Uterus (tissue), 4 donors: ENCODE measurements around the gene MYO6. TPM values are rescaled to one million over a fixed set of nuclear protein-coding genes. Genes with fewer than 3 reads are reported as not detected.

Experiments
- DNase-seq, 2 donors: peaks; one replicate each; pipeline ENCODE4 v3.0.0-alpha.2; 2019 to 2020
- H3K27ac ChIP-seq, 2 donors: fragments of 200-600 bp; sonication (generic); 1 replicate in 1 of 2; 2 replicates in 1 of 2; pipeline ENCODE4 v1.5.1; 2016 to 2018
- H3K27me3 ChIP-seq, 2 donors: fragments of 200-600 bp; sonication (generic); one replicate each; pipeline ENCODE4 v1.5.1; 2018 to 2019; ENCODE audit warnings: control low read depth in 1 of 2
- H3K36me3 ChIP-seq, 2 donors: fragments of 200-600 bp; sonication (generic); one replicate each; pipeline ENCODE4 v1.5.1; 2019; ENCODE audit warnings: control low read depth in 1 of 2
- H3K4me1 ChIP-seq, 2 donors: fragments of 200-600 bp; sonication (generic); one replicate each; pipeline ENCODE4 v1.5.1; 2018 to 2019; ENCODE audit warnings: control low read depth in 1 of 2
- H3K4me3 ChIP-seq, 2 donors: fragments of 200-600 bp; sonication (generic); 1 replicate in 1 of 2; 2 replicates in 1 of 2; pipeline ENCODE4 v1.5.1; 2018 to 2019; ENCODE audit warnings: mild to moderate bottlenecking in 1 of 2
- H3K9me3 ChIP-seq, 2 donors: fragments of 200-600 bp; sonication (generic); one replicate each; pipeline ENCODE4 v1.5.1; 2019; ENCODE audit warnings: control low read depth in 1 of 2
- CTCF ChIP-seq, 4 experiments: fragments of 200-600 bp in 2 of 4; fragments of 450-650 bp in 2 of 4; sonication (generic) in 2 of 4; IDR thresholded peaks; one replicate each; pipeline ENCODE4 v1.5.1; 2016 to 2019; ENCODE audit warnings: antibody characterized with exemption in 4 of 4, mild to moderate bottlenecking in 2 of 4, moderate library complexity in 1 of 4
- POLR2A ChIP-seq, 2 donors: fragments of 450-650 bp; IDR thresholded peaks; one replicate each; pipeline ENCODE4 v1.6.1; 2016; ENCODE audit warnings: antibody characterized with exemption in 2 of 2, mild to moderate bottlenecking in 1 of 2, moderate library complexity in 1 of 2
- intact Hi-C: fragments of 100-400 bp; cut with DNase I; formaldehyde crosslinking; loops from one replicate; pipeline ENCODE4 v1.15.1; 2023; ENCODE audit warnings: low total_unique reads
- total RNA-seq, 4 donors: library from RNA; depleted of rRNA in 3 of 4; stranded (reverse); fragments of >200 nt in 3 of 4; gene quantifications; one replicate each; pipeline versions ENCODE4 v1.1.0 to v1.2.4, GENCODE V29; 2014 to 2023
- donor health status: DM: yes; HTN: yes; CAD: no.

The MYO6 gene
- total RNA-seq, 4 donors from 2014 or later, result 8.2 to 25.0 (median 14.1) TPM

GRCh38 chr6:75863001-75863400 lies 114.0 kb downstream of the MYO6 start:
- no peak overlapping the region for H3K4me3 ChIP-seq
- TF ChIP-seq POLR2A (IDR thresholded peaks at IDR 0.05) (no peak), CTCF (IDR thresholded peaks at IDR 0.05) (no peak)
- no peak for DNase-seq
- no peaks in the 10 kb centered on the region for H3K9me3 ChIP-seq
- no peaks in the 10 kb centered on the region for H3K4me1 ChIP-seq
- H3K27me3 ChIP-seq, result no peaks in the 10 kb centered on the region
- intact Hi-C loops, result no loop called here
- H3K36me3 ChIP-seq, result no peaks in the 10 kb centered on the region
- no peak overlapping the region for H3K27ac ChIP-seq

- no peaks in the 10 kb centered on the region for H3K27me3 ChIP-seq
- H3K27ac ChIP-seq, result no peak overlapping the region
- TF ChIP-seq POLR2A (IDR thresholded peaks at IDR 0.05) (no peak), CTCF (IDR thresholded peaks at IDR 0.05) (no peak)
- H3K4me1 ChIP-seq, result no peaks in the 10 kb centered on the region
- H3K4me3 ChIP-seq, result no peak overlapping the region
- no peaks in the 10 kb centered on the region for H3K9me3 ChIP-seq
- no peak for DNase-seq
- intact Hi-C loops, result no loop called here
- H3K36me3 ChIP-seq, result no peaks in the 10 kb centered on the region
Observed at GRCh38 chr6:75863784-75864183, 114.7 kb downstream of the MYO6 start.

- no peak for TF ChIP-seq POLR2A (IDR thresholded peaks at IDR 0.05)
- TF ChIP-seq CTCF (IDR thresholded peaks at IDR 0.05), result no peak
- no peak for DNase-seq
- intact Hi-C loops, result no loop called here
- Histone ChIP-seq H3K4me3 (no peak overlapping the region), H3K4me1 (no peaks in the 10 kb centered on the region), H3K27me3 (no peaks in the 10 kb centered on the region), H3K9me3 (no peaks in the 10 kb centered on the region), H3K36me3 (no peaks in the 10 kb centered on the region), H3K27ac (no peak overlapping the region)
Observed at GRCh38 chr6:75864446-75864845, 115.4 kb downstream of the MYO6 start.

GRCh38 chr6:75870389-75870788 lies 121.3 kb downstream of the MYO6 start:
- H3K27me3 ChIP-seq, result no peaks in the 10 kb centered on the region
- no peak overlapping the region for H3K27ac ChIP-seq
- TF ChIP-seq CTCF (IDR thresholded peaks at IDR 0.05) (no peak), POLR2A (IDR thresholded peaks at IDR 0.05) (no peak)
- no peaks in the 10 kb centered on the region for H3K9me3 ChIP-seq
- no peak for DNase-seq
- no peaks in the 10 kb centered on the region for H3K36me3 ChIP-seq
- intact Hi-C loops, result no loop called here
- H3K4me1 ChIP-seq, result no peaks in the 10 kb centered on the region
- no peak overlapping the region for H3K4me3 ChIP-seq

- no peak overlapping the region for H3K4me3 ChIP-seq
- intact Hi-C loops, result no loop called here
- H3K9me3 ChIP-seq, result no peaks in the 10 kb centered on the region
- TF ChIP-seq CTCF (IDR thresholded peaks at IDR 0.05) (no peak), POLR2A (IDR thresholded peaks at IDR 0.05) (no peak)
- H3K36me3 ChIP-seq, result no peaks in the 10 kb centered on the region
- H3K27me3 ChIP-seq, result no peaks in the 10 kb centered on the region
- H3K4me1 ChIP-seq, result no peaks in the 10 kb centered on the region
- DNase-seq, result no peak
- H3K27ac ChIP-seq, result no peak overlapping the region
Observed at GRCh38 chr6:75874224-75874623, 125.2 kb downstream of the MYO6 start.
